ENCODE results near the gene OR6J1.
"Not testable (repeated sequence)": the region's sequence is repeated elsewhere in the genome, so short reads cannot be mapped to it uniquely, and the experiment has no call there.

The OR6J1 gene

GRCh38 chr14:22656226-22656625 is 12.1 kb upstream of the OR6J1 start:
- no peak for DNase-seq (ENCODE audit: low read depth, low spot score)
- no peak overlapping the region for H3K4me3 ChIP-seq (ENCODE audit: low read length)

- H3K4me3 ChIP-seq (ENCODE audit: low read length): no peak overlapping the region
- DNase-seq (ENCODE audit: low read depth, low spot score): peak; percentile 65
Observed at GRCh38 chr14:22653012-22653621, 9.0 kb upstream of the OR6J1 start.

DNA sequence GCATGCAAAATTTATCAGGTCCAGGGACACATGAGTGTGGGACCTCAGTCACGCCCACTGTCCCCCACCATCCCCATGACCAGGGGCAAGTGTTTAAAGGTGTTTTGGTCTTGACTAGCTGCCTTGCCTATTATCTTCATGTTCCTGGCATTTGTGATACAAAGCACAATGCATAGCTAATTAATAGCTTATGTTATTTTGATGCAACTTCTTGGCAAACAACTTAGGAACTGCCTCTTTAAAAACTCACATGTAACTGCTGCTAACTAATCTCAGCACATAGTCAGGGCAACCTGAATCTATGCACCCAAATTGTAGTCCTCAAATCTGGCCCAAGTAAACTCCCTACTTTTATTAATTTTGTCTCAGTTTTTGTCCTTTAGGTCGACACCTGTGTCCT is 7.4 kb upstream of the OR6J1 start:
- no peak for DNase-seq (ENCODE audit: low read depth, low spot score)
- no peak overlapping the region for H3K4me3 ChIP-seq (ENCODE audit: low read length)

DNA sequence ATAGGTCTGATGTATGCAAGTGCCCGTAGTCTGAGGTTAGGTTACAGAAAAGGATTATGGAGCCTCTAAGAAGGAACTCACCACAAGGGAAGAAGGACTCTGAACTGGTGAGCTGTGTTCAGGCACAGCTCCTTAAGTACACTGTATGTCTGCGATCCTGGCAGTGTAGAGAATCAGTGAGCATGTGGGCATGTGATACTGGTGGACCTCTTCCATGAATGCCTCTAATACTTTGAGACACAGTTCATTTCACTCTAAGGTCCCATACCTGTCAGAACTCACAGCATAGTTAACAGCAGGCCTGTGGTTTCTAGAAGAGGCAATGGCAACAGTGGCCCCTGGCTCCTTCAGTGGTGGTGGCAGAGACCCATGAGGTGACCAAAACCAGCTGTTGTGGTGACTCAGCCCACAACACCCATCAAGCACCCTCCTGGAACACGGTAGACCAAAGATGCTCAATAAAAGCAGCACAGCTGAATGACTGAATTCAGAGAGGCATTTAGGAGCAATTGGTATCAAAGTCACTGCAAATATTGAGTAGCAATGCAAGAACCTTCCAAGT is 6.9 kb upstream of the OR6J1 start:
- DNase-seq (ENCODE audit: low read depth, low spot score): peak; percentile 32

DNA sequence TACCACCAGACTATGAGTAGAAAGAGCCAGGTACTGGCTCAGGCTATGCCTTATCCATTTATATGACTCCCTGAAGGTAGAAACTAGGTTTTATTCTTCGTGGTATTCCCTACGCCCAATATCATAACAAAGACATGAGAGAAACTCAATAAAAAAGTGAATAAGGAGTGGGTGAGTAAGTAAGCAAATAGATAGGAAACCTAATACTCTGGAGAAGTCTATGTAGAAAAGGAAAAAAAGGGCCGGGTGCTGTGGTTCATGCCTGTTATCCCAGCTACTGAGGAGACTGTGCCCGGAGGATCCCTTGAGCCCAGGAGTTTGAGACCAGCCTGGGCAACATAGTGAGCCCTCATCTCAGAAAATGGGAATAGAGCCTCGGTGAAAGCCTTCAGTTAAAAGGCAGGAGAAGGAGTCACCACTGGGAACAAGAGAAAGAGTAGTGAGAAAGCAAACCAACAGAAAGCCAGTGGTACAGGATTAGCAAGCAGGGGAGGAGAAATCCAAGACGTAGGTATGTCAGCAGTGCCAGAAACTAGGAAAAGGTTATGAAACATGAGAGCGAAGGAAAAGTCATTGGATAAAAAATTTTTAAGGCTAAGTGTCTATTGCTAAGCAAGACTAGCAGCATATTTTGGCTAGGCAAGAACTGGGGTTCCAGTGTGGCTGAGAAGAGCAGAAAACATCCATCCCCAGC is 6.0 kb upstream of the OR6J1 start:
- no peak for DNase-seq (ENCODE audit: low read depth, low spot score)
- H3K4me3 ChIP-seq (ENCODE audit: low read length): no peak overlapping the region

More for the DNA sequence above, 6.9 kb upstream of the OR6J1 start:
- H3K4me3 ChIP-seq (ENCODE audit: low read length): no peak overlapping the region

- no peak for DNase-seq (ENCODE audit: low read depth, low spot score)
- H3K4me3 ChIP-seq (ENCODE audit: low read length): no peak overlapping the region
Observed at GRCh38 chr14:22648506-22648905, 4.4 kb upstream of the OR6J1 start.

DNA sequence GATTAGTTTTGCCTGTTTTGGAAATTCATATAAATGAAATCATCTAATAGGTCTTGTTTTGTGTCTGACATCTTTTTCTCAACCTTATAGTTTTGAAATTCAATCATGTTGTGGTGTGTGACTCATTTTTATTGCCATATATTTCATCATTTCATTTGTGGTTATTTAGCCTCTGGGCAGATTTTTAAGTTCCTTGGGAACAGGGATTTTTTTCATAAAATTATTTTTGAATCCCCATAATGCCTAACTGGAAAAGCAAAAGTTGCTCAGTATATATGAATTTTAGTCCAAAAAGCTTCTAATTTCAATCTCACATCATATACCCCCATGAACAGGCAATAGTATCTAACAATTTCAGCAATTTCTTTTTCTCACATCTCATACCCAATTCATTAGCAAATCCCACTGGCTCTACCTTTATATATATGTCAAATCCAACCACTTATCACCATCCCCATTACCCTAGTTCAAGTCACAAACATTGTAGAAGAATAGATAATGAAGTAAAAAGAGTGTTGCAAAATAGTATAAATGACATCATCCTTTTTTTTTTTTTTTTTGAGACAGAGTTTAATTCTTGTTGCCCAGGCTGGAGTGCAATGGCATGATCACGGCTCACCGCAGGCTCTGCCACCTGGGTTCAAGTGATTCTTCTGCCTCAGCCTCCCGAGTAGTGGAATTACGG is 2.6 kb upstream of the OR6J1 start:
- DNase-seq (ENCODE audit: low read depth, low spot score): no peak
- no peak overlapping the region for H3K4me3 ChIP-seq (ENCODE audit: low read length)

- DNase-seq (ENCODE audit: low read depth, low spot score): no peak
- H3K4me3 ChIP-seq (ENCODE audit: low read length): no peak overlapping the region
Observed at GRCh38 chr14:22641846-22642245, 2.3 kb downstream of the OR6J1 start.

DNA sequence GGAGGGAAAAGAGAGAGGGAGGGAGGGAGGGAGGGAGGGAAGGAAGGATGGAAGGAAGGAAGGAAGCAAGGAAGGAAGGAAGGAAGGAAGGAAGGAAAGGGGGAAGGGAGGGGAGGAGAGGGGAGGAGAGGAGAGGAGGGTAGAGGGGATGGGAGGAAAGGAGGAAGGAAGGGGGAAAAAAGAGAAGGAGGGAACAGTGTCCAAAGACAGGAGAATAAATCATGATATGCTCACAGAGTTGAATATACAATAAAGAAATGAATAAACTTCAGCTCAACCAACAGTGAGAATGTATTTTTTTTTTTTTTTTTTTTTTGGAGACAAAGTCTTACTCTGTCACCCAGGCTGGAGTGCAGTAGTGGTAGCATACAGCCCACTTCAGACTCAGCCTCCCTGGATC is 4.0 kb downstream of the OR6J1 start:
- H3K4me3 ChIP-seq (ENCODE audit: low read length): no peak overlapping the region
- DNase-seq (ENCODE audit: low read depth, low spot score): no peak

DNA sequence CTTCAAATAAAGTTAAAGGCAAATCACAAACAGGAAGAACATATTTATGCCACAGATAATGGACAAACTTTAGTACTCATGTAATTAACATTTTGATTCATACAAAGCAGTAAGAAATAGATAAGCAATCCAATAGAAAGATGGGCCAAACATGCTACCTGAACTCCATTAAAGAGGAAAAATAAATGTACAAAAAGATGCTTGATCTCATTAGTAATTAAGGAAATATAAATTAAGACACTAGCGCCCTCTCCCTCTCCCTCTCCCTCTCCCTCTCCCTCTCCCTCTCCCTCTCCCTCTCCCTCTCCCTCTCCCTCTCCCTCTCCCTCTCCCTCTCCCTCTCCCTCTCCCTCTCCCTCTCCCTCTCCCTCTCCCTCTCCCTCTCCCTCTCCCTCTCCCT is 8.2 kb downstream of the OR6J1 start:
- DNase-seq (ENCODE audit: low read depth, low spot score); H3K4me3 ChIP-seq (ENCODE audit: low read length): not testable (repeated sequence)

GRCh38 chr14:22634233-22634900 is 9.8 kb downstream of the OR6J1 start:
- DNase-seq (ENCODE audit: low read depth, low spot score): no peak
- no peak overlapping the region for H3K4me3 ChIP-seq (ENCODE audit: low read length)

DNA sequence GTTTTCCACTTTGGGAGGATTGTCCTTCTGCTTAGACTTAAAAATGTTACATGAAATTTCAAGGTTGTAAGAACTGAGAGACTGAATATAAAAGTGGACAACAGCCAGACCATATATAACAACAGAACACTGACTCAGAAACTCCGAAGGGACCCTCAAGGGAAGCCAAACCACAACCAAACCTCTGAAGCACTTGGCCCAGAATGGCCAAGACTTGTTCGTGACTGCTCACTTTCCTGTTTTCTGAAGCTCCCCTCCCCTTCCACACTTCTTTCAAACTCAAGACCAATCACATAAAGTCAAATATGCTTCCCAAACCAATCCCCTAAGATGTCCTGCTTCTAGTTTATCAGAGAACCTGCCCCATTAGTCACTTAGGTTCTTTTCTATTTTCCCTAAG is 13.7 kb downstream of the OR6J1 start:
- H3K4me3 ChIP-seq (ENCODE audit: low read length): no peak overlapping the region
- DNase-seq (ENCODE audit: low read depth, low spot score): no peak

- no peak overlapping the region for H3K4me3 ChIP-seq (ENCODE audit: low read length)
- DNase-seq (ENCODE audit: low read depth, low spot score): no peak
Observed at GRCh38 chr14:22630066-22630465, 14.1 kb downstream of the OR6J1 start.

DNA sequence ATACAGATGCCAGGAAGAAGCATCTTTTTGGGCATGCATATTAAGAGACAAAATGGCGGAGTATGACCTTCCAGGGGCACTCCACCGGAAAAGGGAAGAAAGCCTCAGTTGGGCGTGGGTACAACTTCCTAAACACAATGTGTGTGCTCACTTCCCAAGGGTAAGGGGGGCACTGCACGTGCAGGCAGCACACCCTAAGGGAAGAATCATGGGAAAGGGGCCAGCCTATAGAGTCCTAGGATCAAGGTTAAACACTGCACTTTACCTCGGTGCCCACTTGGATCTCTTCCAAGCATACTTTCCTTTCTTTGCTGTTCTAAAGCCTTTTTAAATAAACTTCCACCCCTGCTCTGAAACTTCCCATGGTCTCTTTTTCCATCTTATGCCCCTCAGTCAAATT is 14.8 kb downstream of the OR6J1 start:
- DNase-seq (ENCODE audit: low read depth, low spot score): no peak
- no peak overlapping the region for H3K4me3 ChIP-seq (ENCODE audit: low read length)

DNA sequence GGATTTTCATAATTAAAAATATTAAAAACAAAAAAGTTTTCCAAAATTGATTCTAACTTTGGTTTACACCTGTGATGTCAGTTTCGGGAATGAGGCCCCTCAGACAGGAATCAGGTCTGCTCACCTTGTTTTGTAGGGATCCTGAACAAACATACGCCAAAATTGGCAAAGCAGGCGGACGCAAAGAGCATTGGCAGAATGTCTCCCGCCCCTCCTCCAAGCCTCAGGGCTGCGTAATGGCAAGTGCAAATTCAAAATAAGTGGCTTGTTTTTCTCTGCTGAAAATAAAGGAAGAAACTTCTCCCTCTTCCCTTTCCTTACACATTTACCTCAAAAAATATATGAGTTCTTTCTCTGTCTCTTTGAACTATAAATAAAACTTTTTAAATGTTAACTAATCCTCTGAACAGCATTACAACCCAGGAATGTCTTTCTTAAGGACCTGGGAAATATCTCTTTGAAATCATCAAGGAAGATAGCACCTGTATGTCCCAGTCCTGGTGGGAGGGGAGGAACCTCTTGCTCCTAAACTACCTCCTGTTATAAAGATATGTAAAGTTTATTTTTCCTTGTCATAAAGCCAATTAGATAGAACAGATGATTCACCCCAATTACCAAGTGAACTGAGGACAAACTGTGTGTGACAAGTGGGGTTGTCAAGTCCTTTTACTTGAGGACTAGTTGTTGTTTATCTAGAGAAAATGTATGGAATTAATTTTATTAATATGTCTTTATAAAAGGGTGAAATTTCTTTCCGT is 16.5 kb downstream of the OR6J1 start:
- DNase-seq (ENCODE audit: low read depth, low spot score): no peak

DNA sequence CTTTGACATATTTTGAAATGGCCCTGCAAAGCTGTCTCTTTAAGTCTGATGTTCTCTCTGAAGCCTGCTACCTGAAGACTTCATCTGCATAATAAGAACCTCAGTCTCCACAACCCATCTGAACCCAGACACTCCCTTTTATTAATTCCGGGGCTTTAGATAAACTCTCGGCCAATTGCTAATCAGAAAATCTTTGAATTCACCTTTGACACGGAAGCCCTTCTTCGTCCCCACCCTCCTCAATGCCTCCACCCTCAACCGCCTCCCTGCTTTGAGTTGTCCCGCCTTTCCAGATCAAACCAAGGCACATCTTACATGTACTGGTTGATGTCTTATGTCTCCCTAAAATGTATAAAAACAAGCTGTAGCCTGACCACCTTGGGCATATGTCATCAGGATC is 17.6 kb downstream of the OR6J1 start:
- no peak for DNase-seq (ENCODE audit: low read depth, low spot score)
- no peak overlapping the region for H3K4me3 ChIP-seq (ENCODE audit: low read length)

More for the DNA sequence above, 16.5 kb downstream of the OR6J1 start:
- no peak overlapping the region for H3K4me3 ChIP-seq (ENCODE audit: low read length)

- peak; percentile 58 for DNase-seq (ENCODE audit: low read depth, low spot score)
- no peak overlapping the region for H3K4me3 ChIP-seq (ENCODE audit: low read length)
Observed at GRCh38 chr14:22623047-22623446, 21.1 kb downstream of the OR6J1 start.

- H3K4me3 ChIP-seq (ENCODE audit: low read length): no peak overlapping the region
- DNase-seq (ENCODE audit: low read depth, low spot score): no peak
Observed at GRCh38 chr14:22622255-22622654, 21.9 kb downstream of the OR6J1 start.

DNA sequence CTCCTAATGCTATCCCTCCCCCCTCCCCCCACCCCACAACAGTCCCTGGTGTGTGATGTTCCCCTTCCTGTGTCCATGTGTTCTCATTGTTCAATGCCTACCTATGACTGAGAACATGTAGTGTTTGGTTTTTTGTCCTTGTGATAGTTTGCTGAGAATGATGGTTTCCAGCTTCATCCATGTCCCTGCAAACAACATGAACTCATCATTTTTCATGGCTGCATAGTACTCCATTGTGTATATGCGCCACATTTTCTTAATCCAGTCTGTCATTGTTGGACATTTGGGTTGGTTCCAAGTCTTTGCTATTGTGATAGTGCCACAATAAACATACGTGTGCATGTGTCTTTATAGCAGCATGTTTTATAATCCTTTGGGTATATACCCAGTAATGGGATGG is 28.4 kb downstream of the OR6J1 start:
- not testable (repeated sequence) for H3K4me3 ChIP-seq (ENCODE audit: low read length); DNase-seq (ENCODE audit: low read depth, low spot score)
